Stomach (tissue), 9 donors: ENCODE measurements around the gene LRP1. TPM values are rescaled to one million over a fixed set of nuclear protein-coding genes. Genes with fewer than 3 reads are reported as not detected.

Experiments
- DNase-seq, 2 donors: peaks; one replicate each; pipeline versions ENCODE4 v3.0.0 to v3.0.0-alpha.2; 2013 to 2019
- H3K27ac ChIP-seq, 5 donors: fragments of 200-600 bp in 4 of 5; sonication (generic) in 4 of 5; one replicate each; pipeline ENCODE4 v1.5.1; 2013 to 2019; ENCODE audit warnings: mild to moderate bottlenecking in 1 of 5, moderate library complexity in 1 of 5
- H3K27me3 ChIP-seq, 3 donors: fragments of 200-600 bp; sonication (generic); one replicate each; pipeline ENCODE4 v1.5.1; 2017 to 2019; ENCODE audit warnings: mixed run types in 1 of 3
- H3K36me3 ChIP-seq, 4 donors: fragments of 200-600 bp; sonication (generic); 1 replicate in 3 of 4; 2 replicates in 1 of 4; pipeline ENCODE4 v1.5.1; 2016 to 2019
- H3K4me1 ChIP-seq, 4 donors: fragments of 200-600 bp; sonication (generic); one replicate each; pipeline ENCODE4 v1.5.1; 2016 to 2019
- H3K4me3 ChIP-seq, 4 donors: fragments of 200-600 bp; sonication (generic) in 3 of 4; one replicate each; pipeline ENCODE4 v1.5.1; 2016 to 2019; ENCODE audit warnings: mild to moderate bottlenecking in 1 of 4
- H3K9me3 ChIP-seq, 4 donors: fragments of 200-600 bp; sonication (generic); one replicate each; pipeline ENCODE4 v1.5.1; 2016 to 2019
- EP300 ChIP-seq: sonication (generic); formaldehyde crosslinking; IDR thresholded peaks from one replicate; pipeline ENCODE4 v1.6.1; 2017; ENCODE audit warnings: antibody characterized with exemption
- POLR2A ChIP-seq, 4 donors: fragments of 450-650 bp; IDR thresholded peaks; one replicate each; pipeline ENCODE4 v1.6.1; 2016; ENCODE audit warnings: antibody characterized with exemption in 4 of 4, control low read depth in 2 of 4, mild to moderate bottlenecking in 1 of 4, moderate library complexity in 1 of 4
- POLR2AphosphoS5 ChIP-seq, 3 donors: sonication (generic); formaldehyde crosslinking; IDR thresholded peaks; one replicate each; pipeline ENCODE4 v1.6.1; 2016; ENCODE audit warnings: antibody characterized with exemption in 3 of 3
- WGBS, 5 donors: extraction: QIAGEN DNeasy Blood & Tissue Kit in 3 of 5; methylation state at CpG; one replicate each; pipeline versions ENCODE4 v1.1.5 to v1.1.7; 2013 to 2018; 5-methylcytosine and 5-hydroxymethylcytosine counted together
- intact Hi-C: fragments of 100-400 bp; cut with DNase I; formaldehyde crosslinking; loops from one replicate; pipeline ENCODE4 v1.15.1; 2023; ENCODE audit warnings: low total_unique reads
- polyA plus RNA-seq, 3 donors: library from polyadenylated mRNA; stranded (reverse); fragments of 200-250 nt; gene quantifications; one replicate each; pipeline ENCODE4 v1.2.3, GENCODE V29; 2013
- total RNA-seq, 5 donors: library from RNA; depleted of rRNA; stranded (reverse); fragments of >200 nt; gene quantifications; one replicate each; pipeline versions ENCODE4 v1.1.0 to v1.2.3, GENCODE V29; 2014 to 2016
- TF ChIP-seq, protein P1 (sequence below), 7 experiments: fragments of 450-650 bp in 4 of 7; fragments of 200-600 bp in 3 of 7; sonication (generic) in 3 of 7; IDR thresholded peaks; one replicate each; pipeline ENCODE4 v1.5.1; 2016 to 2019; ENCODE audit warnings: antibody characterized with exemption in 7 of 7, control low read depth in 2 of 7, mild to moderate bottlenecking in 1 of 7
- donor health status: healthy with polysubstance abuse.
- donor health status: Bipolar disorder and iron deficiency.
- donor health status: healthy.

LRP1 gene
- total and polyA plus RNA-seq, 8 donors, result 13.5 to 510 (median 100) TPM

DNA sequence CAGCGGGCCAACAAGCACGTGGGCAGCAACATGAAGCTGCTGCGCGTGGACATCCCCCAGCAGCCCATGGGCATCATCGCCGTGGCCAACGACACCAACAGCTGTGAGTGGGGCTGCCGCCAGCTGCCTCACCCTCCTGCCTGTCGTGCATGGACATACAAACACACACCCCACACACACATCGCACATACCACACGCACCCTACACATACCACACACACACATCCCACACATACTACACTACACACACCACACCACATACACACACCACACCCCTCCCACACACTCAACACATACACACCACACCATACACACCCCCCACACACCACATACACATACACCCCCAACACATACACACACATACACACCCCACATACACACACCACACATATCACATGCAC lies 63.1 kb downstream of the LRP1 start:
- H3K27ac ChIP-seq, result no peak overlapping the region
- H3K27me3 ChIP-seq, result no peaks in the 10 kb centered on the region
- no peak for DNase-seq
- WGBS, 5 donors, result 81 to 94% (median 90%) methylated on average over 6 to 11 of the region's 11 CpGs
- TF ChIP-seq, protein P1, sequence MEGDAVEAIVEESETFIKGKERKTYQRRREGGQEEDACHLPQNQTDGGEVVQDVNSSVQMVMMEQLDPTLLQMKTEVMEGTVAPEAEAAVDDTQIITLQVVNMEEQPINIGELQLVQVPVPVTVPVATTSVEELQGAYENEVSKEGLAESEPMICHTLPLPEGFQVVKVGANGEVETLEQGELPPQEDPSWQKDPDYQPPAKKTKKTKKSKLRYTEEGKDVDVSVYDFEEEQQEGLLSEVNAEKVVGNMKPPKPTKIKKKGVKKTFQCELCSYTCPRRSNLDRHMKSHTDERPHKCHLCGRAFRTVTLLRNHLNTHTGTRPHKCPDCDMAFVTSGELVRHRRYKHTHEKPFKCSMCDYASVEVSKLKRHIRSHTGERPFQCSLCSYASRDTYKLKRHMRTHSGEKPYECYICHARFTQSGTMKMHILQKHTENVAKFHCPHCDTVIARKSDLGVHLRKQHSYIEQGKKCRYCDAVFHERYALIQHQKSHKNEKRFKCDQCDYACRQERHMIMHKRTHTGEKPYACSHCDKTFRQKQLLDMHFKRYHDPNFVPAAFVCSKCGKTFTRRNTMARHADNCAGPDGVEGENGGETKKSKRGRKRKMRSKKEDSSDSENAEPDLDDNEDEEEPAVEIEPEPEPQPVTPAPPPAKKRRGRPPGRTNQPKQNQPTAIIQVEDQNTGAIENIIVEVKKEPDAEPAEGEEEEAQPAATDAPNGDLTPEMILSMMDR (IDR thresholded peaks at IDR 0.05), result no peak
- no peak for TF ChIP-seq POLR2AphosphoS5 (IDR thresholded peaks at IDR 0.05)
- no peak overlapping the region for H3K4me3 ChIP-seq
- no peaks in the 10 kb centered on the region for H3K4me1 ChIP-seq
- intact Hi-C loops, result no loop called here
- H3K9me3 ChIP-seq, result no peaks in the 10 kb centered on the region
- peaks cover 79 to 100% (median 100%) of the 10 kb centered on the region in 4 donors for H3K36me3 ChIP-seq

DNA sequence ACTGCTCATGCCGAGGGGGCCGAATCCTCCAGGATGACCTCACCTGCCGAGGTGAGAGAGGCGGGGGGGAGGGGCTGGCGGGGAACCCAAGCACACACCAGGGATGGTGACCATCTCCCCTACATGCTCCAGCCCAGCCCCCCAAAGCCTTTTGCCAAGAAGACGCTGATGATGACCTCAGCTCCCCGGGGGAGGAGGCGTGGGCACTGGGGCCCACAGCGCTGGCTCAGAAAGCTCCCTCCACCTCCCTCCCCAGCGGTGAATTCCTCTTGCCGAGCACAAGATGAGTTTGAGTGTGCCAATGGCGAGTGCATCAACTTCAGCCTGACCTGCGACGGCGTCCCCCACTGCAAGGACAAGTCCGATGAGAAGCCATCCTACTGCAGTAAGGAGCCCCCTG lies 64.6 kb downstream of the LRP1 start:
- H3K27ac ChIP-seq, result no peak overlapping the region
- DNase-seq, result no peak
- H3K4me3 ChIP-seq, result no peak overlapping the region
- H3K4me1 ChIP-seq, result no peaks in the 10 kb centered on the region
- TF ChIP-seq POLR2AphosphoS5 (IDR thresholded peaks at IDR 0.05) (no peak), EP300 (no peak), POLR2A (IDR thresholded peaks at IDR 0.05) (no peak)
- TF ChIP-seq, protein P1 (IDR thresholded peaks at IDR 0.05), result no peak
- WGBS, 5 donors, result 89 to 96% (median 92%) methylated on average over 15 to 16 of the region's 16 CpGs
- intact Hi-C loops, result no loop called here
- H3K36me3 ChIP-seq, result peaks cover 77 to 100% (median 100%) of the 10 kb centered on the region in 4 donors
- no peaks in the 10 kb centered on the region for H3K9me3 ChIP-seq
- no peaks in the 10 kb centered on the region for H3K27me3 ChIP-seq

DNA sequence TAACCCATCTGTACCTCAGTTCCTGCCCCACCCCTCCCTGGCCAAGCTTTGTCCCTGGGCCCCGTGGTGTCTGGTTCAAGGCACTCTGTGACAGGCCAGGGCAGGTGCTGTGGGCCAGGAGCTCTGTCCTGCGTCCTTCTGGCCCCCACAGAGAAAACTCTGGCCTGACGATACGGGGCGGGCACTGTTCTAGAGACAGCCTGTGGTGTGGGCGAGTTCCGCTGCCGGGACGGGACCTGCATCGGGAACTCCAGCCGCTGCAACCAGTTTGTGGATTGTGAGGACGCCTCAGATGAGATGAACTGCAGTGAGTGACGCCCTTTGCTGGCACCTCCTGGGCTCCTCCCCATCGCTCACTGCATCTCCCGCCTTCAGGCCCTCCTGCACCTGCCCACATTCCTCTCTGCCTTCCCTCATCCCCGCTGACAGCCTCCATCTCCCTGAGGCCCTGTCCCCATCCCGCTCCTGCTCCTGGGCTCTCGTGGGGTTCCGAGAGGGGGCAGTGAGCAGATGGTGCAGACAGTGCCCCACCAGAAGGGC lies 65.5 kb downstream of the LRP1 start:
- 85 to 90% (median 89%) methylated on average over 19 of the region's 19 CpGs for WGBS, 5 donors
- H3K4me1 ChIP-seq, result no peaks in the 10 kb centered on the region
- DNase-seq, result no peak
- H3K4me3 ChIP-seq, result no peak overlapping the region
- H3K27ac ChIP-seq, result no peak overlapping the region
- H3K27me3 ChIP-seq, result no peaks in the 10 kb centered on the region
- peaks cover 78 to 100% (median 100%) of the 10 kb centered on the region in 4 donors for H3K36me3 ChIP-seq
- H3K9me3 ChIP-seq, result no peaks in the 10 kb centered on the region
- intact Hi-C loops, result no loop called here
- TF ChIP-seq, protein P1 (IDR thresholded peaks at IDR 0.05), result no peak
- TF ChIP-seq POLR2AphosphoS5 (IDR thresholded peaks at IDR 0.05) (no peak), EP300 (no peak), POLR2A (IDR thresholded peaks at IDR 0.05) (no peak)

DNA sequence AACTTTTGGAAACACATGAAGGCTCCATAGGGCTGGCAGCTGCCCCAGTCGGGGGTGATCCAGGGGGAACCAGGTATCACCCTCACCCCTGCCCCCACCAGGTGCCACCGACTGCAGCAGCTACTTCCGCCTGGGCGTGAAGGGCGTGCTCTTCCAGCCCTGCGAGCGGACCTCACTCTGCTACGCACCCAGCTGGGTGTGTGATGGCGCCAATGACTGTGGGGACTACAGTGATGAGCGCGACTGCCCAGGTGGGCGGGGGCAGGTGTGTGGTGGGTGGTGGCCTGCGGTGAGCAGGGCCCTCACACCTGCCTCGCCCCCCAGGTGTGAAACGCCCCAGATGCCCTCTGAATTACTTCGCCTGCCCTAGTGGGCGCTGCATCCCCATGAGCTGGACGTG lies 66.0 kb downstream of the LRP1 start:
- Histone ChIP-seq H3K4me1 (no peaks in the 10 kb centered on the region), H3K9me3 (no peaks in the 10 kb centered on the region), H3K27me3 (no peaks in the 10 kb centered on the region), H3K27ac (no peak overlapping the region), H3K4me3 (no peak overlapping the region), H3K36me3 (peaks cover 80 to 100% (median 100%) of the 10 kb centered on the region in 4 donors)
- no peak for DNase-seq
- intact Hi-C loops, result no loop called here
- 86 to 94% (median 92%) methylated on average over 15 to 18 of the region's 18 CpGs for WGBS, 5 donors
- no peak for TF ChIP-seq EP300
- TF ChIP-seq, protein P1 (IDR thresholded peaks at IDR 0.05), result no peak
- no peak for TF ChIP-seq POLR2A (IDR thresholded peaks at IDR 0.05)
- no peak for TF ChIP-seq POLR2AphosphoS5 (IDR thresholded peaks at IDR 0.05)
